ENCODE data around the gene EPHA6. TPM values are rescaled to one million over a fixed set of nuclear protein-coding genes. Genes with fewer than 3 reads are reported as not detected.
A peak's percentile ranks its signal among the peaks of the same experiment; 100 is the strongest.

Gene EPHA6
- total RNA-seq, 1 donor = not detected

- no peak overlapping the region for H3K4me3 ChIP-seq (ENCODE audit: low read depth, low read length)
- DNase-seq (ENCODE audit: low read depth) = no peak
- no peak for TF ChIP-seq CTCF (IDR thresholded peaks at IDR 0.05; ENCODE audit: insufficient read depth, low read length)
Observed at GRCh38 chr3:97744289-97744688, 929.9 kb downstream of the EPHA6 start.

- TF ChIP-seq CTCF (IDR thresholded peaks at IDR 0.05; ENCODE audit: insufficient read depth, low read length) = no peak
- no peak for DNase-seq (ENCODE audit: low read depth)
- H3K4me3 ChIP-seq (ENCODE audit: low read depth, low read length) = peak overlapping the region; percentile 94
Observed at GRCh38 chr3:97763586-97764406, 949.4 kb downstream of the EPHA6 start.

GRCh38 chr3:97764407-97765238 lies 950.2 kb downstream of the EPHA6 start, which contains the start of gene ARL6:
TSS of gene ARL6 (plus strand) at chr3:97764758. CDS start at chr3:97768108, 3,350 bp downstream.
- DNase-seq (ENCODE audit: low read depth) = peak; percentile 83
- TF ChIP-seq CTCF (IDR thresholded peaks at IDR 0.05; ENCODE audit: insufficient read depth, low read length) = peak; percentile 12
- H3K4me3 ChIP-seq (ENCODE audit: low read depth, low read length) = peak within 1 kb of the TSS; percentile 94

GRCh38 chr3:97765336-97765735 lies 950.9 kb downstream of the EPHA6 start:
- H3K4me3 ChIP-seq (ENCODE audit: low read depth, low read length) = peak overlapping the region; percentile 94
- peak; percentile 53 for DNase-seq (ENCODE audit: low read depth)
- no peak for TF ChIP-seq CTCF (IDR thresholded peaks at IDR 0.05; ENCODE audit: insufficient read depth, low read length)

DNA sequence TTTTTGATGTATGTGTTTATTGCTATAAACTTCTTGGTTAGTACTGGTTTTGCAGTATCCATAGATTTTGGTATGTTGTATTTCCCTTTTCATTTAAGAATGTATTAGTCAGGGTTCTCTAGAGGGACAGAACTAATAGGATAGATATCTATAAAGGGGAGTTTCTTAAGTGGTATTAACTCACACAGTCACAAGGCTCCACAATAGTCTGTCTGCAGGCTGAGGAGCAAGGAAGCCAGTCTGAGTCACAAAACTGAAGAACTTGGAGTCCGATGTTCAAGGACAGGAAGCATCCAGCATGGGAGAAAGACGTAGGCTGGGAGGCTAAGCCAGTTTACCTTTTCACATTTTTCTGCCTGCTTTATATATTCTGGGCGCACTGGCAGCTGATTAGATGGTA lies 958.5 kb downstream of the EPHA6 start:
- H3K4me3 ChIP-seq (ENCODE audit: low read depth, low read length) = no peak overlapping the region
- no peak for TF ChIP-seq CTCF (IDR thresholded peaks at IDR 0.05; ENCODE audit: insufficient read depth, low read length)
- DNase-seq (ENCODE audit: low read depth) = no peak

GRCh38 chr3:97778152-97778551 lies 963.8 kb downstream of the EPHA6 start:
- no peak overlapping the region for H3K4me3 ChIP-seq (ENCODE audit: low read depth, low read length)
- TF ChIP-seq CTCF (IDR thresholded peaks at IDR 0.05; ENCODE audit: insufficient read depth, low read length) = no peak
- no peak for DNase-seq (ENCODE audit: low read depth)
